HEK293T (cell line): ENCODE data around the gene ZNF141.

Source experiments
- CTCF ChIA-PET: fragments of 350-600 bp; formaldehyde crosslinking; extraction: SDS; loops from one replicate; lab custom pipeline; 2021; ENCODE audit warnings: antibody characterized with exemption, inconsistent platforms; lab: Yijun Ruan, JAX
- POLR2A ChIA-PET: fragments of 350-600 bp; formaldehyde crosslinking; extraction: SDS; loops from one replicate; lab custom pipeline; 2020; ENCODE audit warnings: antibody characterized with exemption, inconsistent platforms; lab: Yijun Ruan, JAX
- DNase-seq: peaks from one replicate; pipeline ENCODE4 v3.0.0; 2012; ENCODE audit warnings: mixed read lengths; ENCODE audit errors: extremely low spot score
- ARNT ChIP-seq: fragments of 450-650 bp; IDR thresholded peaks from 2 replicates; pipeline ENCODE4 v1.6.1; 2017; ENCODE audit warnings: mild to moderate bottlenecking
- BHLHE40 ChIP-seq: fragments of 450-650 bp; IDR thresholded peaks from 2 replicates; pipeline ENCODE4 v1.6.1; 2016; ENCODE audit warnings: mild to moderate bottlenecking, moderate library complexity, borderline replicate concordance
- CTBP1 ChIP-seq: fragments of 450-650 bp; IDR thresholded peaks from 2 replicates; pipeline ENCODE4 v1.6.1; 2016; ENCODE audit warnings: borderline replicate concordance
- ELF4 ChIP-seq: fragments of 450-650 bp; IDR thresholded peaks from 2 replicates; pipeline ENCODE4 v1.6.1; 2017; ENCODE audit warnings: antibody characterized with exemption
- FOXA1 ChIP-seq: fragments of 450-650 bp; IDR thresholded peaks from 2 replicates; pipeline ENCODE4 v1.6.1; 2016; ENCODE audit warnings: mild to moderate bottlenecking
- FOXK2 ChIP-seq: fragments of 450-650 bp; IDR thresholded peaks from 2 replicates; pipeline ENCODE4 v1.6.1; 2016; ENCODE audit warnings: mild to moderate bottlenecking
- FOXM1 ChIP-seq: fragments of 450-650 bp; IDR thresholded peaks from 2 replicates; pipeline ENCODE4 v1.6.1; 2017; ENCODE audit warnings: mild to moderate bottlenecking, borderline replicate concordance
- HDGF ChIP-seq: fragments of 450-650 bp; IDR thresholded peaks from 2 replicates; pipeline ENCODE4 v1.6.1; 2017; ENCODE audit warnings: antibody characterized with exemption, borderline replicate concordance
- L3MBTL2 ChIP-seq: fragments of 450-650 bp; conservative IDR thresholded peaks from 2 replicates; pipeline ENCODE4 v1.6.1; 2016; ENCODE audit warnings: mild to moderate bottlenecking
- LEF1 ChIP-seq: fragments of 450-650 bp; IDR thresholded peaks from 2 replicates; pipeline ENCODE4 v1.6.1; 2017; ENCODE audit warnings: mild to moderate bottlenecking, borderline replicate concordance
- NFRKB ChIP-seq: fragments of 450-650 bp; IDR thresholded peaks from 2 replicates; pipeline ENCODE4 v1.6.1; 2016; ENCODE audit warnings: mild to moderate bottlenecking, moderate library complexity
- SP1 ChIP-seq: fragments of 450-650 bp; IDR thresholded peaks from 2 replicates; pipeline ENCODE4 v1.6.1; 2017
- SUZ12 ChIP-seq: fragments of 450-650 bp; IDR thresholded peaks from 2 replicates; pipeline ENCODE4 v1.6.1; 2016; ENCODE audit warnings: mild to moderate bottlenecking
- TARDBP ChIP-seq: fragments of 450-650 bp; IDR thresholded peaks from 2 replicates; pipeline ENCODE4 v1.6.1; 2016
- ZNF384 ChIP-seq: fragments of 450-650 bp; IDR thresholded peaks from 2 replicates; pipeline ENCODE4 v1.6.1; 2016
- TF ChIP-seq, protein P1 (sequence below): fragments of 450-650 bp; IDR thresholded peaks from 2 replicates; pipeline ENCODE4 v1.6.1; 2016

ZNF141 gene

DNA sequence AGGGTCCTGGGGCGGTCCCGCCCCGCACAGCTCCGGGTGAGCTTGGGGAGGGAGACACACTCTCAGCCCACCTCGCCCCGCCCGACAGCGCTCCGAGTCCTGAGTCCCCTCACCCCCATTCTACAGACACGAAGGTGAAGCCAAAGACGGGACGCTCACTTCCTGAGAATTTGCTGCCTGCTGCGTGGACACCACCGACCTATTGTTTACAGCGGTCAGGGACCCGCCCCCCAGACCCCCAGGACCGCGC, 796 bp upstream of the ZNF141 start:
- ChIA-PET CTCF (no interaction called here), POLR2A (no interaction called here)
- no peak for TF ChIP-seq ARNT
- no peak for TF ChIP-seq SUZ12
- no peak for TF ChIP-seq BHLHE40
- no peak for DNase-seq

- CTCF ChIA-PET = no interaction called here
- TF ChIP-seq SP1 = no peak
- no peak for TF ChIP-seq FOXK2
- no peak for TF ChIP-seq L3MBTL2
- TF ChIP-seq SUZ12 = no peak
- TF ChIP-seq FOXM1 = no peak
- TF ChIP-seq ARNT = no peak
- no peak for TF ChIP-seq HDGF
- no peak for TF ChIP-seq FOXA1
- no peak for TF ChIP-seq ELF4
- no peak for TF ChIP-seq ZNF384
- TF ChIP-seq NFRKB = no peak
- TF ChIP-seq BHLHE40 = no peak
- POLR2A ChIA-PET = no interaction called here
- no peak for DNase-seq
Measured at GRCh38 chr4:337932-338758, 531 bp downstream of the ZNF141 start.

DNA sequence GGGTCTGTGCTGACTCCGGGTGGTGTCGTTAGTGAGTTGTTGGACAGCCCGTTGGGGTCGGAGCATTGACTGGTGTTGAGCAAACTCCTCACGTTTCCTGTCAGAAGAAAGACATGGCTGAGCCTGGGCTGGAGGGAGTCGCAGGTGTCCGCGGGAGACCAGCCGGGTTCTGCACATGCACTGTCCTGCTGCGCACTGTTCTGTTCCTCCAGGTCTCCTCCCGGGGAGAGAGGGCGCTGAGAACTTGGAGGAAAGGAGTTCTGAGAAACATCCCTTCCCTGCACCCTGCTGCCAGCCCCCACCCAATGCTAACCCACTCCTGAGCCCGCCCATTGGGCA, 1.1 kb downstream of the ZNF141 start:
- CTCF ChIA-PET = no interaction called here
- POLR2A ChIA-PET = no interaction called here
- no peak for DNase-seq
- TF ChIP-seq SP1 (no peak), ARNT (no peak), SUZ12 (no peak), ELF4 (no peak), FOXM1 (no peak), NFRKB (no peak), BHLHE40 (no peak), FOXK2 (no peak), ZNF384 (no peak), HDGF (no peak), TARDBP (no peak), LEF1 (no peak), CTBP1 (no peak), L3MBTL2 (no peak), FOXA1 (no peak)
- TF ChIP-seq, protein P1, sequence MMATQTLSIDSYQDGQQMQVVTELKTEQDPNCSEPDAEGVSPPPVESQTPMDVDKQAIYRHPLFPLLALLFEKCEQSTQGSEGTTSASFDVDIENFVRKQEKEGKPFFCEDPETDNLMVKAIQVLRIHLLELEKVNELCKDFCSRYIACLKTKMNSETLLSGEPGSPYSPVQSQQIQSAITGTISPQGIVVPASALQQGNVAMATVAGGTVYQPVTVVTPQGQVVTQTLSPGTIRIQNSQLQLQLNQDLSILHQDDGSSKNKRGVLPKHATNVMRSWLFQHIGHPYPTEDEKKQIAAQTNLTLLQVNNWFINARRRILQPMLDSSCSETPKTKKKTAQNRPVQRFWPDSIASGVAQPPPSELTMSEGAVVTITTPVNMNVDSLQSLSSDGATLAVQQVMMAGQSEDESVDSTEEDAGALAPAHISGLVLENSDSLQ = no peak

DNA sequence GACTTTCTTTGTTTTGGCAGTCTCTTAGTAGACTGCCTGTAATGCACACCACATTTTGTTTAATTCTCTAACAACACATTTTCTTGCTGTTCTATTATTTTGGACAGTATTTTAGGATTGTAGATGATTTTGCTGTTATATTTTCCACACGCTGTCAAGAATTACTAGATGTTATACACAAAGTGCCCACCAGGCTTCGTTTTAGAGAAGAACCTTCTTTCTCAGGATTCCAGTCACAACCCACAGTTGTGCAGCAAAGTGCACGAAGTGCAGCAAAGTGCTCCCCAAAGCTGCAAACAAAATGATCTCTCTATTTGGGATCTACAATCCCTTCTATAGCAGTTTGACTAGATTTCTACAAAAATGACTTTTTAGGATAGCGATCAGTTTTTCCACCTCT, 2.4 kb downstream of the ZNF141 start:
- POLR2A ChIA-PET = no interaction called here
- CTCF ChIA-PET = no interaction called here

DNA sequence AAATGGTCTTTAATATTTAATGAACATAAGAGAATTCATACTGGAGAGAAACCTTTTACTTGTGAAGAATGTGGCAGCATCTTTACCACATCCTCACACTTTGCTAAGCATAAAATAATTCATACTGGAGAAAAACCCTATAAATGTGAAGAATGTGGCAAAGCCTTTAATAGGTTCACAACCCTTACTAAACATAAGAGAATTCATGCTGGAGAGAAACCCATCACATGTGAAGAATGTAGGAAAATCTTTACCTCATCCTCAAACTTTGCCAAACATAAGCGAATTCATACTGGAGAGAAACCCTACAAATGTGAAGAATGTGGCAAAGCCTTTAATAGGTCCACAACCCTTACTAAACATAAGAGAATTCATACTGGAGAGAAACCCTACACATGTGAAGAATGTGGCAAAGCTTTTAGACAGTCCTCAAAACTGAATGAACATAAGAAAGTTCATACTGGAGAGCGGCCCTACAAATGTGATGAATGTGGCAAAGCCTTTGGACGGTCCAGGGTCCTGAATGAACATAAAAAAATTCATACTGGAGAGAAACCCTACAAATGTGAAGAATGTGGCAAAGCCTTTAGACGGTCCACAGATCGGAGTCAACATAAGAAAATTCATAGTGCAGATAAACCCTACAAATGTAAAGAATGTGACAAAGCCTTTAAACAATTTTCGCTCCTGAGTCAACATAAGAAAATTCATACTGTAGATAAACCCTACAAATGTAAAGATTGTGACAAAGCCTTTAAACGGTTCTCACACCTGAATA, 35.6 kb downstream of the ZNF141 start:
- POLR2A ChIA-PET = no interaction called here
- DNase-seq = no peak
- CTCF ChIA-PET = no interaction called here

More for the DNA sequence above, 2.4 kb downstream of the ZNF141 start:
- DNase-seq = no peak
- TF ChIP-seq TARDBP (no peak), SUZ12 (no peak), FOXK2 (no peak), NFRKB (no peak), FOXA1 (no peak), ARNT (no peak), CTBP1 (no peak), LEF1 (no peak), L3MBTL2 (no peak)
- TF ChIP-seq, protein P1 = no peak

More for the DNA sequence above, 35.6 kb downstream of the ZNF141 start:
- TF ChIP-seq HDGF (no peak), ARNT (no peak), TARDBP (no peak), SP1 (no peak), BHLHE40 (no peak), FOXK2 (no peak), CTBP1 (no peak)
- TF ChIP-seq, protein P1 = no peak
